ENCODE data around the gene UBQLN4.

Gene UBQLN4

DNA sequence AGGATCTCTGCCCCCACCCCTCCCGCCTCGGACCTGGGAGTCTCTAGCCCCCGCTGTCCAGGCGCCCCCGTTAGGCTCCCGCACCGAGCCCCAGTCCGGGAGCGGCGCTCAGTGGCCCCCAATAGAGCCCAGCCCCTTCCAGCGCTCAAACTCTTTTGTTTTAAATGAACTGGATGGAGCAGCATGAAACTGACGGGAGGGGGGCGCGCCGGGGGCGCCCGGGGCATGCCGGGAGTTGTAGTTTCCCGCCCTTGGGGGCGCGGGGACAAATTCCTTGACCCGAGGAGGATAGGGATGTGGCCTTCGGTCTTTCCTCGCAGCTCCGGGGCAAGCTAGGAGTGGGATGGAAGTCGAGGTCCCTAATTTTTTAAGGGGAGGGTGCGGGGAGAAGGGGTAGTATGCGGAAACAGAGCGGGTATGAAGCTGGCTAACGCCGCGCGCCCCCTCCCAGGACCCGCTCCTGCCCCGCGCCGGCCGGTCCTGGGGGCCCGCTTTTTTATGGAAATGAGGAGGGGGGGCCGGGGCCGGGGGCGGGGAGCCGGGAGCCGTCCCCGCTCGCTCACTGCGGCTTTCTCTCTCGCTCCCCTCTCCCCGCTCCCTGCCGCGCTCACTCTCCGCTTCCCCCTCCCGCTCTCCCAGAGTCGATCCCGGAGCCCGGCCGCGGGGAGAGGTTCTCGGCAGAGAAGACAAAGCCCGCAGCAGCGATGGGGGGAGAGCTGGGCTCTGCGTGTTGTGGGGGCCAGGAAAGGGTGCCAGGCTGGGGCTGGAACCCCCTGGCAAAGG is 28.9 kb upstream of the UBQLN4 start, which contains the start of gene MEX3A:
TSS of gene MEX3A (minus strand) at position 157 of the 783 bp plus-strand sequence. CDS start 467 bp downstream, outside the sequence.
- Histone ChIP-seq H3K36me3 (peaks cover 12% of the 10 kb centered on the region), H3K9me3 (no peaks in the 10 kb centered on the region), H3K27me3 (no peaks in the 10 kb centered on the region), H3K4me3 (ENCODE audit: low read depth, low read length) (peak within 1 kb of the TSS; percentile 91), H3K4me1 (peaks cover 7% of the 10 kb centered on the region; the same call in 1 of the 2 replicates)
- peak; percentile 89 for DNase-seq
- TF ChIP-seq, protein P1, sequence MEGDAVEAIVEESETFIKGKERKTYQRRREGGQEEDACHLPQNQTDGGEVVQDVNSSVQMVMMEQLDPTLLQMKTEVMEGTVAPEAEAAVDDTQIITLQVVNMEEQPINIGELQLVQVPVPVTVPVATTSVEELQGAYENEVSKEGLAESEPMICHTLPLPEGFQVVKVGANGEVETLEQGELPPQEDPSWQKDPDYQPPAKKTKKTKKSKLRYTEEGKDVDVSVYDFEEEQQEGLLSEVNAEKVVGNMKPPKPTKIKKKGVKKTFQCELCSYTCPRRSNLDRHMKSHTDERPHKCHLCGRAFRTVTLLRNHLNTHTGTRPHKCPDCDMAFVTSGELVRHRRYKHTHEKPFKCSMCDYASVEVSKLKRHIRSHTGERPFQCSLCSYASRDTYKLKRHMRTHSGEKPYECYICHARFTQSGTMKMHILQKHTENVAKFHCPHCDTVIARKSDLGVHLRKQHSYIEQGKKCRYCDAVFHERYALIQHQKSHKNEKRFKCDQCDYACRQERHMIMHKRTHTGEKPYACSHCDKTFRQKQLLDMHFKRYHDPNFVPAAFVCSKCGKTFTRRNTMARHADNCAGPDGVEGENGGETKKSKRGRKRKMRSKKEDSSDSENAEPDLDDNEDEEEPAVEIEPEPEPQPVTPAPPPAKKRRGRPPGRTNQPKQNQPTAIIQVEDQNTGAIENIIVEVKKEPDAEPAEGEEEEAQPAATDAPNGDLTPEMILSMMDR (IDR thresholded peaks at IDR 0.05; ENCODE audit: low read depth, low read length) = no peak

DNA sequence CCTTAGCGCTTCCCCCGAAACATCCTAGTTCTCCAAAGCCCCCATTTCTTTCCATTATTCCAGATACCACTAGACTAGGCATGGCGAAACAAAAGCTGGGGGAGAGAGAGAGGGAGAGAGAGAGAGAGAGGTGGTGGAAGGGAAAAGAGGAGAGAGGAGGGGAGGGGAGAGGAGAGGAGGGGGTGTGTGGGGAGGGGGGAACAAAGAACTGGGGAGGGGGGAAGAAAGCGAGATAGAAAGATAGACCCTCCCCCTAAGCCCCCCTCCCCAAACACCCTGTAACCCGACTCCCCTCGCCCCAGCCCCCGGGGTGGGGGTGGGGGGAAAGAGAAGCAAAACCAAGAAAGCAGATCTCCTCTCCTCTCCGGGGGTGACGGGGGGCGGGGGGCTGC is 28.3 kb upstream of the UBQLN4 start:
- H3K4me1 ChIP-seq = peaks cover 7% of the 10 kb centered on the region; the same call in 1 of the 2 replicates
- peak overlapping the region; percentile 91 for H3K4me3 ChIP-seq (ENCODE audit: low read depth, low read length)
- H3K36me3 ChIP-seq = peaks cover 18% of the 10 kb centered on the region
- no peaks in the 10 kb centered on the region for H3K27me3 ChIP-seq
- H3K9me3 ChIP-seq = no peaks in the 10 kb centered on the region
- TF ChIP-seq, protein P1 (IDR thresholded peaks at IDR 0.05; ENCODE audit: low read depth, low read length) = no peak
- no peak for DNase-seq

DNA sequence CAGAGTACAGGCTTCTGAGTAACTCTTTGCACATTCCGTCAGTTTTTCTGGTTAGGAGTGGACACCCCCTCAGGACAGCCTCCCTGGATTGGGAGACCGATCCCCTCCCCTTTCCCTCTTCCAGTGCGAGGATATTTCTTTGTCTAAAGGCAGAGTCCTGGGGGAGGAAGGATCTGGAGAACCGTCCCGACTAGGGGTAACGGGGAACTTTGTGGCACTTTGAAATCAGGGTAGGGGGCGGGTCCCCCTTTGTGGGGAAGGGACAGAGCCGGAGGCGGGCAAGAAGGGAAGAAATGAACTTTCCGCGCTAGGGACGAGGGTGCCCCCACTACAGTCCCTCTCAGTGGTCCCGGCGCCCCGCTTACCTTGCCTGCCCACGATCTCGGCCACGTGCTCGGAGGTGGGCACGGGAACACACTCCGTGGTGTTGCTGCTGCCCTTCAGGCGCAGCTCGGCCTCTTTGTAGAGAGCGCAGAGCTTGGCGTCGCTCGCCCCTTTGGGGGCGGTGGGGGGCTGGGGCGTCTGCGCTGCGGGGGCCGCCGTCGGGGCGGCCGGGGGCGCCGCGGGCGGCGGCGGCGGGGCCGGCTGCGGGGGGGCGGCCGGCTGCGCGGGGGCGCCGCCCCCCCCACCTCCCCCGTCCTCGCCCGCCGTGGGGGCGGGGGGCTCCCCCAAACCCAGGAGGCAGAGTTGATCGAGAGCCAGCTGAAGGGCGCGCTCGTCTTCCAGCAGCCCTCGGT is 27.8 kb upstream of the UBQLN4 start:
- peaks cover 23% of the 10 kb centered on the region for H3K36me3 ChIP-seq
- TF ChIP-seq, protein P1 (IDR thresholded peaks at IDR 0.05; ENCODE audit: low read depth, low read length) = no peak
- DNase-seq = no peak
- H3K27me3 ChIP-seq = no peaks in the 10 kb centered on the region
- H3K4me1 ChIP-seq = peaks cover 7% of the 10 kb centered on the region; the same call in 1 of the 2 replicates
- peak overlapping the region; percentile 91 for H3K4me3 ChIP-seq (ENCODE audit: low read depth, low read length)
- H3K9me3 ChIP-seq = no peaks in the 10 kb centered on the region

DNA sequence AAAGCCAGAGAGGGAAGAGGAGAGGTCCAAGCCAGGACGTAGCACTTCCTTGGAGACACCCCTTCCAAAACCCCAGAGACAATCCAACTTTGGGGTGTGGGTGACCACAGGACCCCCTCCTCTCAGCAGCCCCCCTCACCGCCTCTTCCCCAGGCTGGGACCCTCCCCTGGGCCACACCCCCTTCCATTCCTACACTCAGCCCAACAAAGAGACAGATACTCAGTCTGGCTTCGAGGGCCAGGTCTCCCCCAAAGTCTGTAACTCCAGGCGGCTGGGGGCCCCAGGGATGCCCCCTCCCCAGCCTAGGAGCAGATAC is 27.2 kb upstream of the UBQLN4 start:
- TF ChIP-seq, protein P1 (IDR thresholded peaks at IDR 0.05; ENCODE audit: low read depth, low read length) = no peak
- peaks cover 7% of the 10 kb centered on the region; the same call in 1 of the 2 replicates for H3K4me1 ChIP-seq
- no peaks in the 10 kb centered on the region for H3K9me3 ChIP-seq
- H3K4me3 ChIP-seq (ENCODE audit: low read depth, low read length) = peak overlapping the region; percentile 91
- H3K27me3 ChIP-seq = no peaks in the 10 kb centered on the region
- peaks cover 29% of the 10 kb centered on the region for H3K36me3 ChIP-seq
- DNase-seq = no peak

DNA sequence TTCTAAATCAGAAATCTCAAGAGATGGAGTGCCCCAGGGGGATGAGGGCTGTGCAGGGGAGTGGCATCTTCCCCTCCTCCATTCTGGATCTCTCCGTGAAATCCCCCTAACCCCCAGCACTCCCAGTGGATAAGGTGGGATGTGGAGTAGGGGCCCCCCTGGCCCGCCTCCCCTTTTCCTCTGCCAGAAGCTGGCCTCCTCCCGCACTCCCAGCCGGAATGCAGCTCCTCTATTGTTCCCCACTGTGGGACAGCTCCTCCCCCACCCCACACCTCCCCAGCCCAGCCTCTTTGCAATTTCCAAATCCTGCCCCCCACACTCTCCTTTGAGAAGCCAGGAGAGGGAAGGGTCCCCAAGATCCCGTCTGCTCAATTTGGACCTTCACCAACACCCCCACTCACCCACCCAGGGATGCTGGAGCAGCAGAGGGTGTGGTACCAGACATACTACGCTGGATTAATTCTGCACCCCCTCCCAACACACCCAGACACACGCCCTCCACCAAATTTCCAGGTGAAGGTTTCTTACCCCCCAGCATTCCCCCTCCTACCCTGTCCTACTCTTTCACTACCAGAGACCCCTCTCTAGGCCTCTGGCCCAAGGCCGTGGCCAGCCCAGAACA is 26.8 kb upstream of the UBQLN4 start:
- no peaks in the 10 kb centered on the region for H3K27me3 ChIP-seq
- peaks cover 7% of the 10 kb centered on the region; the same call in 1 of the 2 replicates for H3K4me1 ChIP-seq
- TF ChIP-seq, protein P1 (IDR thresholded peaks at IDR 0.05; ENCODE audit: low read depth, low read length) = no peak
- H3K4me3 ChIP-seq (ENCODE audit: low read depth, low read length) = peak overlapping the region; percentile 91
- H3K36me3 ChIP-seq = peaks cover 33% of the 10 kb centered on the region
- no peak for DNase-seq
- H3K9me3 ChIP-seq = no peaks in the 10 kb centered on the region
